ENCODE results near the gene C20orf173.

C20orf173 gene

GRCh38 chr20:35514371-35514932 is 15.0 kb downstream of the C20orf173 start:
- no peak overlapping the region for H3K4me3 Mint-ChIP-seq
- H3K36me3 Mint-ChIP-seq (ENCODE audit: insufficient read depth), result peaks cover 27% of the 10 kb centered on the region
- no peak overlapping the region for H3K27ac Mint-ChIP-seq (ENCODE audit: low read depth)
- no peaks in the 10 kb centered on the region for H3K4me1 Mint-ChIP-seq
- DNase-seq (ENCODE audit: low spot score in 2 of 2) (no peak), ATAC-seq (replicated peaks; ENCODE audit: extremely low read depth, poor library complexity, severe bottlenecking) (no peak)
- no peaks in the 10 kb centered on the region for H3K27me3 Mint-ChIP-seq
- no peaks in the 10 kb centered on the region for H3K9me3 Mint-ChIP-seq

GRCh38 chr20:35511814-35512420 is 17.5 kb downstream of the C20orf173 start:
- no peaks in the 10 kb centered on the region for H3K27me3 Mint-ChIP-seq
- DNase-seq (ENCODE audit: low spot score in 2 of 2) (no peak), ATAC-seq (replicated peaks; ENCODE audit: extremely low read depth, poor library complexity, severe bottlenecking) (no peak)
- H3K9me3 Mint-ChIP-seq, result no peaks in the 10 kb centered on the region
- H3K4me1 Mint-ChIP-seq, result peaks cover 4% of the 10 kb centered on the region
- H3K4me3 Mint-ChIP-seq, result no peak overlapping the region
- H3K27ac Mint-ChIP-seq (ENCODE audit: low read depth), result no peak overlapping the region
- H3K36me3 Mint-ChIP-seq (ENCODE audit: insufficient read depth), result peaks cover 41% of the 10 kb centered on the region

GRCh38 chr20:35510951-35511735 is 18.3 kb downstream of the C20orf173 start:
- Mint-ChIP-seq H3K9me3 (no peaks in the 10 kb centered on the region), H3K4me3 (no peak overlapping the region), H3K27ac (ENCODE audit: low read depth) (no peak overlapping the region), H3K4me1 (peaks cover 8% of the 10 kb centered on the region), H3K27me3 (no peaks in the 10 kb centered on the region), H3K36me3 (ENCODE audit: insufficient read depth) (peaks cover 41% of the 10 kb centered on the region)
- DNase-seq (ENCODE audit: low spot score in 2 of 2) (no peak), ATAC-seq (replicated peaks; ENCODE audit: extremely low read depth, poor library complexity, severe bottlenecking) (no peak)

- peaks cover 31% of the 10 kb centered on the region for H3K4me1 Mint-ChIP-seq
- H3K36me3 Mint-ChIP-seq (ENCODE audit: insufficient read depth), result peaks cover 49% of the 10 kb centered on the region
- DNase-seq (ENCODE audit: low spot score in 2 of 2), result no peak
- H3K27ac Mint-ChIP-seq (ENCODE audit: low read depth), result no peak overlapping the region
- no peak overlapping the region for H3K4me3 Mint-ChIP-seq
- H3K27me3 Mint-ChIP-seq, result no peaks in the 10 kb centered on the region
- no peaks in the 10 kb centered on the region for H3K9me3 Mint-ChIP-seq
- no peak for ATAC-seq (replicated peaks; ENCODE audit: extremely low read depth, poor library complexity, severe bottlenecking)
Observed at GRCh38 chr20:35508493-35509218, 20.8 kb downstream of the C20orf173 start.

GRCh38 chr20:35506872-35507638 is 22.4 kb downstream of the C20orf173 start:
- no peak overlapping the region for H3K4me3 Mint-ChIP-seq
- H3K36me3 Mint-ChIP-seq (ENCODE audit: insufficient read depth), result peaks cover 54% of the 10 kb centered on the region
- H3K4me1 Mint-ChIP-seq, result peaks cover 47% of the 10 kb centered on the region
- H3K27ac Mint-ChIP-seq (ENCODE audit: low read depth), result peak overlapping the region; percentile 23
- DNase-seq (ENCODE audit: low spot score in 2 of 2), result no peak
- no peaks in the 10 kb centered on the region for H3K27me3 Mint-ChIP-seq
- no peak for ATAC-seq (replicated peaks; ENCODE audit: extremely low read depth, poor library complexity, severe bottlenecking)
- H3K9me3 Mint-ChIP-seq, result no peaks in the 10 kb centered on the region

GRCh38 chr20:35506179-35506578 is 23.3 kb downstream of the C20orf173 start:
- no peak overlapping the region for H3K4me3 Mint-ChIP-seq
- no peak for ATAC-seq (replicated peaks; ENCODE audit: extremely low read depth, poor library complexity, severe bottlenecking)
- H3K4me1 Mint-ChIP-seq, result peaks cover 48% of the 10 kb centered on the region

GRCh38 chr20:35504751-35505150 is 24.7 kb downstream of the C20orf173 start:
- peak overlapping the region; percentile 63 for H3K27ac Mint-ChIP-seq (ENCODE audit: low read depth)
- no peak for ATAC-seq (replicated peaks; ENCODE audit: extremely low read depth, poor library complexity, severe bottlenecking)
- H3K9me3 Mint-ChIP-seq, result no peaks in the 10 kb centered on the region
- no peak overlapping the region for H3K4me3 Mint-ChIP-seq
- DNase-seq (ENCODE audit: low spot score in 2 of 2), result no peak
- no peaks in the 10 kb centered on the region for H3K27me3 Mint-ChIP-seq
- H3K4me1 Mint-ChIP-seq, result peaks cover 48% of the 10 kb centered on the region
- peaks cover 64% of the 10 kb centered on the region for H3K36me3 Mint-ChIP-seq (ENCODE audit: insufficient read depth)

More at GRCh38 chr20:35506179-35506578, 23.3 kb downstream of the C20orf173 start:
- Mint-ChIP-seq H3K9me3 (no peaks in the 10 kb centered on the region), H3K27me3 (no peaks in the 10 kb centered on the region), H3K27ac (ENCODE audit: low read depth) (peak overlapping the region; percentile 63), H3K36me3 (ENCODE audit: insufficient read depth) (peaks cover 56% of the 10 kb centered on the region)
- no peak for DNase-seq (ENCODE audit: low spot score in 2 of 2)

- ATAC-seq (replicated peaks; ENCODE audit: extremely low read depth, poor library complexity, severe bottlenecking), result no peak
- Mint-ChIP-seq H3K9me3 (no peaks in the 10 kb centered on the region), H3K27ac (ENCODE audit: low read depth) (peak overlapping the region; percentile 63), H3K36me3 (ENCODE audit: insufficient read depth) (peaks cover 67% of the 10 kb centered on the region), H3K4me1 (peaks cover 54% of the 10 kb centered on the region), H3K27me3 (no peaks in the 10 kb centered on the region), H3K4me3 (no peak overlapping the region)
- DNase-seq (ENCODE audit: low spot score in 2 of 2), result no peak
Observed at GRCh38 chr20:35503841-35504561, 25.5 kb downstream of the C20orf173 start.

GRCh38 chr20:35503281-35503680 is 26.2 kb downstream of the C20orf173 start:
- Mint-ChIP-seq H3K9me3 (no peaks in the 10 kb centered on the region), H3K4me1 (peaks cover 54% of the 10 kb centered on the region), H3K4me3 (no peak overlapping the region), H3K27ac (ENCODE audit: low read depth) (peak overlapping the region; percentile 96), H3K27me3 (no peaks in the 10 kb centered on the region), H3K36me3 (ENCODE audit: insufficient read depth) (peaks cover 69% of the 10 kb centered on the region)
- DNase-seq (ENCODE audit: low spot score in 2 of 2) (no peak), ATAC-seq (replicated peaks; ENCODE audit: extremely low read depth, poor library complexity, severe bottlenecking) (no peak)

GRCh38 chr20:35502352-35502751 is 27.1 kb downstream of the C20orf173 start:
- Mint-ChIP-seq H3K9me3 (no peaks in the 10 kb centered on the region), H3K4me1 (peaks cover 58% of the 10 kb centered on the region), H3K4me3 (no peak overlapping the region), H3K27me3 (no peaks in the 10 kb centered on the region), H3K36me3 (ENCODE audit: insufficient read depth) (peaks cover 65% of the 10 kb centered on the region), H3K27ac (ENCODE audit: low read depth) (peak overlapping the region; percentile 96)
- DNase-seq (ENCODE audit: low spot score in 2 of 2) (no peak), ATAC-seq (replicated peaks; ENCODE audit: extremely low read depth, poor library complexity, severe bottlenecking) (no peak)

- H3K27me3 Mint-ChIP-seq, result no peaks in the 10 kb centered on the region
- H3K4me3 Mint-ChIP-seq, result no peak overlapping the region
- peaks cover 76% of the 10 kb centered on the region for H3K36me3 Mint-ChIP-seq (ENCODE audit: insufficient read depth)
- DNase-seq (ENCODE audit: low spot score in 2 of 2) (no peak), ATAC-seq (replicated peaks; ENCODE audit: extremely low read depth, poor library complexity, severe bottlenecking) (no peak)
- no peaks in the 10 kb centered on the region for H3K9me3 Mint-ChIP-seq
- peaks cover 57% of the 10 kb centered on the region for H3K4me1 Mint-ChIP-seq
- peak overlapping the region; percentile 64 for H3K27ac Mint-ChIP-seq (ENCODE audit: low read depth)
Observed at GRCh38 chr20:35499271-35499670, 30.2 kb downstream of the C20orf173 start.
